T-helper 17 cell (primary cell): ENCODE results near the gene ATP12A. TPM values are rescaled to one million over a fixed set of nuclear protein-coding genes. Genes with fewer than 3 reads are reported as not detected.

Experiments
- ATAC-seq: fragments of 150-1000 bp; cut with Tn5 transposase; 2 replicates; pipeline ENCODE4 v1.10.0; 2021; ENCODE audit warnings: mild to moderate bottlenecking, moderate library complexity
- DNase-seq, 3 donors: peaks; one replicate each; pipeline versions ENCODE4 v3.0.0 to v3.0.0-alpha.2; 2020 to 2021
- H3K9me3 ChIP-seq: one replicate; pipeline ENCODE4 v1.7.0; 2013; ENCODE audit warnings: low read length, mild to moderate bottlenecking; ENCODE audit not compliant: control insufficient read depth, poor library complexity, severe bottlenecking
- H3K27ac Mint-ChIP-seq: one replicate; pipeline ENCODE4 v1.8.0; 2022; ENCODE audit warnings: mild to moderate bottlenecking, moderate library complexity, mixed read lengths
- H3K27me3 Mint-ChIP-seq: one replicate; pipeline ENCODE4 v1.8.0; 2022; ENCODE audit warnings: mixed read lengths
- H3K36me3 Mint-ChIP-seq: one replicate; pipeline ENCODE4 v1.8.0; 2022; ENCODE audit warnings: low read depth, mixed read lengths
- H3K4me1 Mint-ChIP-seq: one replicate; pipeline ENCODE4 v1.8.0; 2022; ENCODE audit warnings: mild to moderate bottlenecking, mixed read lengths
- H3K4me3 Mint-ChIP-seq: one replicate; pipeline ENCODE4 v1.8.0; 2022; ENCODE audit warnings: mild to moderate bottlenecking, moderate library complexity, mixed read lengths
- total RNA-seq, 4 donors: library from RNA in 2 of 4; stranded (reverse) in 2 of 4; gene quantifications; one replicate each; pipeline ENCODE4 v1.2.3 and lab custom pipeline; 2022 to 2026

ATP12A gene
- not detected for total RNA-seq
- 0 to 0.30 reads per million in 2 donors for total RNA-seq (lab: John Stamatoyannopoulos, UW)

- H3K27me3 Mint-ChIP-seq: peaks cover 55% of the 10 kb centered on the region
Observed at GRCh38 chr13:24680258-24680920, at the start of gene ATP12A. TSS of gene ATP12A (plus strand) at chr13:24680408. CDS start at chr13:24680744, 336 bp downstream.

DNA sequence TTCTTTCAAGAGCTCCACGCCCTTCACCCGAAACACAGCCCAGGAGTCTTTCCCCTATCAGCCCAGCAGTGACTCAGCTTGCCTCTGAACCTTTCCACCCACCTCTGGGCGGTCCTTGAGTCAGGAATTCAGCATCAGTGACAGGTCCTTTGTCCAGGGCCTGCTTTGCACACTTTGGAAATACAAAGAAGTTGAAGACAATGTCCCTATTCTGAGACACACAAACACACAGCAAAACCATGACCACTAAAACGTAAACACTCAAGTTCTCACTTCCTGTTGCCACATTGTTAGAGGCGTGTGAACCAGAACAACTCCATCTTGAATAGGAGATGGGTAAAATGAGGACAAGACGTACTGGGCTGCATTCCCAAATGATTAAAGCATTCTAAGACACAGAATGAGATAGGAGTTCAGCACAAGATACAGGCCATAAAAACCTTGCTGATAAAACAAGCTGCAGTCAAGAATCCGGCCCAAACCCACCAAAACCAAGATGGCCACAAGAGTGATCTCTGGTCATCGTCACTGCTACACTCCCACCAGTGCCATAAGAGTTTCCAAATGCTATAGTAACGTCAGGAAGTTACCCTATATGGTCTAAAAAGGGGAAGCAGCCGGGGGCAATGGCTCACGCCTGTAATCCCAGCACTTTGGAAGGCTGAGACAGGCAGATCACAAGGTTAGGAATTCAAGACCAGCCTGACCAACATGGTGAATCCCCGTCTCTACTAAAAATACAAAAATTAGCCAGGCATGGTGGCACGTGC is 49.2 kb upstream of the ATP12A start:
- no peaks in the 10 kb centered on the region for H3K9me3 ChIP-seq
- peaks cover 3% of the 10 kb centered on the region for H3K4me1 Mint-ChIP-seq
- ATAC-seq (no peak), DNase-seq (no peak)
- peak overlapping the region; percentile 25 for H3K27ac Mint-ChIP-seq
- no peaks in the 10 kb centered on the region for H3K36me3 Mint-ChIP-seq
- H3K27me3 Mint-ChIP-seq: no peaks in the 10 kb centered on the region
- H3K4me3 Mint-ChIP-seq: no peak overlapping the region

More at GRCh38 chr13:24680258-24680920, at the start of gene ATP12A:
- peak within 1 kb of the TSS; percentile 60 for H3K4me3 Mint-ChIP-seq
- peak within 1 kb of the TSS; percentile 29 for H3K27ac Mint-ChIP-seq
- peaks cover 25% of the 10 kb centered on the region for H3K4me1 Mint-ChIP-seq
- H3K36me3 Mint-ChIP-seq: peaks cover 5% of the 10 kb centered on the region
- ATAC-seq: peak; percentile 32
- no peaks in the 10 kb centered on the region for H3K9me3 ChIP-seq
- peak in 2 of 3 donors; percentile 13 to 23 for DNase-seq

GRCh38 chr13:24631922-24632321 is 48.3 kb upstream of the ATP12A start:
- no peak overlapping the region for H3K4me3 Mint-ChIP-seq
- ATAC-seq: no peak
- H3K4me1 Mint-ChIP-seq: no peaks in the 10 kb centered on the region
- no peaks in the 10 kb centered on the region for H3K36me3 Mint-ChIP-seq
- no peaks in the 10 kb centered on the region for H3K9me3 ChIP-seq
- no peak overlapping the region for H3K27ac Mint-ChIP-seq
- DNase-seq: no peak
- no peaks in the 10 kb centered on the region for H3K27me3 Mint-ChIP-seq

DNA sequence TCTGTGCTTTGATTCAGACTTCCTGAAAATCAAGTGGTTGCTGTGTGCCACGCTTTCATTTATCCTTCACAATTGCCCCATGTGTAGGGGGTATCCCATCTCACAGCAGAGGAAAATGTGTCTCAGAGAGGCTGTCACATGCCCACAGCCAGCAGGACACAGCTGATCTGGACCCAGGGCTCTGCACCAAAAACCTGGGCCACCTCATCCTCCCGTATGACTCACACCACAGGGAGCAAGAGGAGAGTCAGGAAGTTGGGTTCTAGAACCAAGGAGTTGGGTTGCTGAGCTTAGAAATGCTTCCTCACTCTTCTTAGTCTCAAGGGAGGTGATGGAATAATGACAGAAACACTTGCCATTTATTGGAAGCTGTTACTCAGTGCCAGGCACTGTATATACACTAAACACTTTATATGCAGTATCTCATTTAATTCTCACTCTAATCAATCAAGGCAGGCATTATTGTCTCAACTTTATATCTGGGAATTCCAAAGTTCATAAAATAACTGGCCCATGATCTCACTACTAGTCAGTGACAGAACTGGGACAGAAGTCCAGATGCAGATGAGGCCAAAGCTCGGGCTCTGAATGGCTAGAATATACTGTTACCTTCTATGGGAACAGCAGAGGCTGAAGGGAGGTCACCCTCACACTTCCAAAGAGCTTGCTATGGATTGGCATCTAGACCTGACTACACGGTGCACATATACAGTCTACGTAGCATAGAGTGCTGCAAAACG is 47.7 kb upstream of the ATP12A start:
- no peak for ATAC-seq
- no peaks in the 10 kb centered on the region for H3K4me1 Mint-ChIP-seq
- H3K27ac Mint-ChIP-seq: no peak overlapping the region

GRCh38 chr13:24636776-24637175 is 43.4 kb upstream of the ATP12A start:
- Mint-ChIP-seq H3K36me3 (no peaks in the 10 kb centered on the region), H3K4me1 (no peaks in the 10 kb centered on the region), H3K27me3 (peaks cover 8% of the 10 kb centered on the region), H3K4me3 (no peak overlapping the region), H3K27ac (no peak overlapping the region)
- no peaks in the 10 kb centered on the region for H3K9me3 ChIP-seq
- no peak for DNase-seq
- ATAC-seq: no peak

More for the DNA sequence above, 47.7 kb upstream of the ATP12A start:
- Mint-ChIP-seq H3K4me3 (no peak overlapping the region), H3K27me3 (no peaks in the 10 kb centered on the region), H3K36me3 (no peaks in the 10 kb centered on the region)
- no peak for DNase-seq
- no peaks in the 10 kb centered on the region for H3K9me3 ChIP-seq

DNA sequence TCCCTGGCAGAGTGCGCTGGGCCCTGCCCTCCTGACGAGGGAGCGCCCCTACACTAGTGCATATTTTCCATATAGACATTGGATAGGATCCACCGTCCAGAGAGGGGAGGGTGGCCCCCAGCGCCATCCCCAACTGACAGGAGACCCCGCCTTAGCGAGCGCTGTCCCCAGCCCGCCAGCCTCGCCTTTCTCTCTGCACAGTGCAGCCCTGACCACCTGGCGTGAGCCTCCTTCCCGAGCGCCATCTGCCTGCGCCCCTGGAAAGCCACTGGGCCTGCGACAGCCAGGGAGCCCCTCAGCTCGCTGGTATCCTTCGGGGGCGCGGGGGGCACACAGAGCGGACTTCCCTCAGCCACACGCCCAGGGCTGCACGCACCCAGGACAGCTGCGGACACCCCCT is 42.1 kb upstream of the ATP12A start:
- H3K9me3 ChIP-seq: no peaks in the 10 kb centered on the region
- no peaks in the 10 kb centered on the region for H3K4me1 Mint-ChIP-seq
- no peaks in the 10 kb centered on the region for H3K36me3 Mint-ChIP-seq
- H3K27me3 Mint-ChIP-seq: peaks cover 11% of the 10 kb centered on the region
- H3K27ac Mint-ChIP-seq: no peak overlapping the region
- no peak overlapping the region for H3K4me3 Mint-ChIP-seq
- ATAC-seq (no peak), DNase-seq (no peak)

DNA sequence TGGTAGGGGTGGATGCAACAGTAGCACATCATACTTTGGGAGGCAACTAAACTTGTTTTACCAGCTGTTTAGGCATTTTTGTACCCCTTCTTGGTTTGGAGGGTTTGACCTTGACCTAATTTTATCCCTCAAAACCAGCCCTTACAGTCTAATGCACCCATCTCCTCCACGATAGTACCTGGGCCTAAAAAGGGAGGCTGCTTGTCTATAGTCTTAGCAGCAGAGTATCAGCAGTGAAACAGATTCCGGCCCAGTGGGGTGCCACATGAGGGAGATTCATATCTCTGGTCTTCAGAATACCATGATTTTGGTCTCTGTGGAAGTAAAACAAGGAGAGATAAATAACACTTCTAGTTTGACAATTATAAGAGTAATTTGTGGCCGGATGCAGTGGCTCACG is 39.5 kb upstream of the ATP12A start:
- ATAC-seq: no peak
- H3K27ac Mint-ChIP-seq: no peak overlapping the region
- no peaks in the 10 kb centered on the region for H3K36me3 Mint-ChIP-seq
- H3K9me3 ChIP-seq: no peaks in the 10 kb centered on the region
- DNase-seq: no peak
- H3K27me3 Mint-ChIP-seq: peaks cover 11% of the 10 kb centered on the region
- no peak overlapping the region for H3K4me3 Mint-ChIP-seq
- no peaks in the 10 kb centered on the region for H3K4me1 Mint-ChIP-seq

DNA sequence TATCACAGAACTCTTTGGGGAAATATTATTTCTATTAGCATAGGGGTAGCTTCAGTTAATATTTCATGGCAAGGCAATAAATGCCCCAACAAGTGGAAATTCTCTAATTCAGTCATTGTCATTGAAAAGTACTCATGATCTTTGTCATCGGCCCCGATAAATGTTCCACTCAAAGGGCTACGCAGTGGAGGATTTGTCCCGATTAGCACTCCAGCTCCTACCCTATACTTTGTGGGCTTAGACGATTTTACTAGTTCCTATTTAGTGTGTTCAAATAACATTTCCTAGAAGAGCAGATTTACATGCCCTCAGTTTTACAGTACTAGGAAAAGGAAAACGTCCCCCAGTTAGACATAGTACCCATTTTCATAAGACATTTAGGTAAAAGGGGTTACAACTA is 38.0 kb upstream of the ATP12A start:
- Mint-ChIP-seq H3K27me3 (peaks cover 21% of the 10 kb centered on the region), H3K4me1 (no peaks in the 10 kb centered on the region), H3K36me3 (no peaks in the 10 kb centered on the region), H3K4me3 (no peak overlapping the region), H3K27ac (no peak overlapping the region)
- DNase-seq (no peak), ATAC-seq (no peak)
- no peaks in the 10 kb centered on the region for H3K9me3 ChIP-seq

GRCh38 chr13:24644036-24644435 is 36.2 kb upstream of the ATP12A start:
- Mint-ChIP-seq H3K36me3 (peaks cover 4% of the 10 kb centered on the region), H3K27ac (no peak overlapping the region), H3K4me3 (no peak overlapping the region), H3K27me3 (peaks cover 25% of the 10 kb centered on the region), H3K4me1 (peaks cover 2% of the 10 kb centered on the region)
- H3K9me3 ChIP-seq: no peaks in the 10 kb centered on the region
- DNase-seq (no peak), ATAC-seq (no peak)

DNA sequence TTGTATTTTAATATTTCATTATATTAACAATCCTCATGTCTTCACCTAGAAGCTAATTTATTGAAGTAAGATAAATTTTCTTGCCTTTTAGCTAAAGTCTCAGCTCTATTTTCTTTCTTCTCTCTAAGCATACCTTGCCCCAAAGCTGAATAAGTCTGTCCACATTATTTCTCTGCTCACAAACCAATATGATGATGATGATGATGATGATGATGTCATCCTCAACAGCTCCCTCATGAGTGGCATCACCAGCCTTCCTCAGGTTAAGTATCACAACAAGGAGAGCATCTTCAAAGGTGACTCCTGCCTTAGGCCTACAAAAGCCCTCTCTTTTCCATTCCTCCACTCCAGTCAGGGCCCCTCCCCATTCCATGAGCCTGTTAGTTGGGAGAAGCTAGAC is 31.9 kb upstream of the ATP12A start:
- ATAC-seq (no peak), DNase-seq (no peak)
- peaks cover 4% of the 10 kb centered on the region for H3K36me3 Mint-ChIP-seq
- H3K27me3 Mint-ChIP-seq: peaks cover 36% of the 10 kb centered on the region
- no peak overlapping the region for H3K27ac Mint-ChIP-seq
- no peak overlapping the region for H3K4me3 Mint-ChIP-seq
- peaks cover 2% of the 10 kb centered on the region for H3K4me1 Mint-ChIP-seq
- H3K9me3 ChIP-seq: no peaks in the 10 kb centered on the region

DNA sequence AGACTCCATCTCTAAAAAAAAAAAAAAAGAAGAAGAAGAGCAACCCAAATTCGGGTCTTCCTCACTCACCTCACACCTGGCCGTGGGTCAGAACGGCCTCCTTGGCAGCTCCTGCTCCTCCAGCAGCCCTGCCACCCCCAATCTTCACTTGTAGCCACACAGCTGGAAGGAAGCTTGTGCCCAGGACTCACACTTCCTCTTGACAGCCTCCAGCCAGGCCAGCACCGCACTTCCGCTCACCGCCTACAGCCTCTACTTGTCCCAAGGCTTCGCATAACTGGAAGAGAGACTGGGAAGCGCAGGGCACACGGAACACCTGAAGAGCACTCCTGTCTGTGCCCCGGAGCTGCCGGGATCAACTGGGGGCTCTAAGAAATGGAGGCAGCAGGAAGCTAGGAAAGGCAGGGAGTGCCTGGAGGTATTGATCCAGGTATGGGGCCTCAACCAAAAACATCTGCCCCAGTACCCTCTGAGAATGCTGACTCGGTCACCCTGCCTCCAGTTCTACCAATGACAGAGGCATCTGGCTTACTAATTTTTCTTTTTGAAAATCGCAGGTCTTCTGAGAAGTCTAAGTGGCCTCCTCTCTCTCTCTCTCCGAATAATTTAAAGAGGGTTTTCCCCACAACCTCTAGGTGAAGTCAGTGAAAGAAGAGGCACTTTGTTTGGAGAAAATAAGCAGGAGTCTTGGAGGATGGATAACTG is 31.1 kb upstream of the ATP12A start:
- Mint-ChIP-seq H3K4me1 (peaks cover 2% of the 10 kb centered on the region), H3K36me3 (peaks cover 4% of the 10 kb centered on the region), H3K27ac (no peak overlapping the region), H3K27me3 (peaks cover 44% of the 10 kb centered on the region), H3K4me3 (no peak overlapping the region)
- DNase-seq: no peak
- no peaks in the 10 kb centered on the region for H3K9me3 ChIP-seq
- ATAC-seq: no peak

DNA sequence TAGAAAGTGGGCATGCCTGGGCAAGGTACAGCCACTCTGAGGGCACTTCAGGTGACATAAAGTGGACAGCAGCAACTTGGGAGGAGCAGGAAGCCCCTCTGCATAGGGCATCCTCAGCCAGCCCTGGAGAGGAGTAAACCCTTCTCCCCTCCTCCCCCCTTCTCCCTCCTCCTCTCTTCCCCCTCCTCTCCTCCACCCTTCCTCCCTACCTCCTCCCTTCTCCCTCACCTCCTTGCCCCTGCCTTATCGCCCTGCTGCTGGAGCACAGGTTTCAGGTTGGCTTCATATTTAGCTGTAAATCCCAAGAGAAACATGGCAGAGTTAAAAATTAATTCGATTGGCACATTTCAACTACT is 30.5 kb upstream of the ATP12A start:
- H3K9me3 ChIP-seq: no peaks in the 10 kb centered on the region
- no peak for ATAC-seq
- DNase-seq: no peak
- Mint-ChIP-seq H3K27me3 (peaks cover 46% of the 10 kb centered on the region), H3K27ac (no peak overlapping the region), H3K36me3 (peaks cover 4% of the 10 kb centered on the region), H3K4me3 (no peak overlapping the region), H3K4me1 (peaks cover 2% of the 10 kb centered on the region)

- Mint-ChIP-seq H3K27me3 (peaks cover 46% of the 10 kb centered on the region), H3K4me1 (peaks cover 2% of the 10 kb centered on the region), H3K36me3 (peaks cover 4% of the 10 kb centered on the region), H3K4me3 (no peak overlapping the region), H3K27ac (no peak overlapping the region)
- DNase-seq (no peak), ATAC-seq (no peak)
- H3K9me3 ChIP-seq: no peaks in the 10 kb centered on the region
Observed at GRCh38 chr13:24650161-24650560, 30.0 kb upstream of the ATP12A start.
